ENCODE data around the gene TPD52L1.

TPD52L1 gene, protein sequence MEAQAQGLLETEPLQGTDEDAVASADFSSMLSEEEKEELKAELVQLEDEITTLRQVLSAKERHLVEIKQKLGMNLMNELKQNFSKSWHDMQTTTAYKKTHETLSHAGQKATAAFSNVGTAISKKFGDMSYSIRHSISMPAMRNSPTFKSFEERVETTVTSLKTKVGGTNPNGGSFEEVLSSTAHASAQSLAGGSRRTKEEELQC

DNA sequence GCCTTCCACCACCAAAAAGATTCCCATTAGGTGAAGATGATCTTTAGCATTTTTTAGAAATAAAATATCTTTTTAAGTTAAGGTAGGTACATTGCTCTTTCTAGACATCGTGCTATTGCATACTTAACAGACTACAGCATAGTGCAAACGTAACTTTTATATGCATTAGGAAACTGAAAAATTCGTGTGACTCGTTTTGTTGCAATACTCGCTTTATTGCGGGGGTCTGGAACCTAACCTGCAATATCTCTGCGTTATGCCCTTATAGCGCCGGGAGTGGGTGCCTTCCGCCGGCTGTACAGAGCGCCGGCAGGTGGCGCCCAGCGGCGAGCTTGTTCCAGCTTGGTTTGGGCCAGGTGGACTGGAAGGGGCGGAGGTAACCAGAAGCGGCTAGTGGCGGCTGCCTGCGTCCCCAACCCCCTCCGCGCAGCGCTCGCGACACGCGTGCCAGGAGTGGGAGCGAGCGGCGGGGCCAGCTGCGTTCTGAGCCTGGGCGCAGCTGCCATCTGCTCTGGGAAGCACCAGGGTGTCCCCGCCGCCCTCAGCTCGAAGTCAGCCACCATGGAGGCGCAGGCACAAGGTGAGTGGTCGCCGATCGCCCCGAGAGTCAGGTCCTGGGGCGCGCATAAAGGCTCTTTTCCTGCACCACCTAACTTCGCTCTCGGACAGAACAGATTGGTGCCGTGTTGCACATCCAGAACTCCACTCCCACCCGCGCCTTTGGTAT is at the start of gene TPD52L1:
Gene TPD52L1, plus strand, starts transcription at position 383 of the 727 bp plus-strand sequence. Its CDS starts 179 bp downstream, at position 562.
- 0 out of 2 replicates have a peak, but pooled peaks cover 2% of the 10 kb centered on the region for H3K4me1 ChIP-seq (ENCODE audit: control insufficient read depth, insufficient read depth, low read length)
- peak; percentile 54 for DNase-seq (ENCODE audit: low read depth, low spot score)
- peaks cover 7% of the 10 kb centered on the region; the same call in 1 of the 2 replicates for H3K27me3 ChIP-seq (ENCODE audit: control insufficient read depth, insufficient read depth, low read length)
- WGBS (ENCODE audit: insufficient coverage, insufficient read length) = no CpG with 5 or more reads among the region's 47 CpGs
- no peak within 1 kb of the TSS for H3K27ac ChIP-seq (ENCODE audit: low read length)
- no peaks in the 10 kb centered on the region for H3K36me3 ChIP-seq (ENCODE audit: control insufficient read depth, insufficient read depth, low read length)
- H3K4me3 ChIP-seq (ENCODE audit: low read length) = peak within 1 kb of the TSS; percentile 79; the same call in 1 of the 2 replicates
- no peaks in the 10 kb centered on the region for H3K9me3 ChIP-seq (ENCODE audit: control insufficient read depth, insufficient read depth, low read length)

DNA sequence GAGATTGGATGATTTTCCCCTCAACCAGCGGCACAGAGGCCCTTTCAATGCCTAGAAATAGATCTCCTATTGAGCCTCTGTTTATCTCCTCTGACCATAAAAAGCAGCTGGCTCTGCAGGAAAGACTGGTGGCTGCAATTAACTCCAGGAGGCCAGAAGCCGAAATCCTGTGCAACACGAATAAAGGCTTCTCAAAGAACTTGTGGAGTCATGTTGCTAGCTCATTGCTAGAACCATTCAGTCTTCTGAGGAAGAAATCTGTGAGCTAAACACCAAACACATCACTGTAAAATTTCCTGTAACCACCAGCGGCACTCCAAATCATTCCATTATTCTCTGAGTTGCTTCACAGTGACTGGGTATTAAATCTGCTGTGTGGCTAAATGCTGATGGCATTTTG is 49.1 kb upstream of the TPD52L1 start:
- H3K27ac ChIP-seq (ENCODE audit: low read length) = no peak overlapping the region
- DNase-seq (ENCODE audit: low read depth, low spot score) = no peak
- H3K27me3 ChIP-seq (ENCODE audit: control insufficient read depth, insufficient read depth, low read length) = no peaks in the 10 kb centered on the region
- WGBS (ENCODE audit: insufficient coverage, insufficient read length) = no CpG with 5 or more reads among the region's 4 CpGs
- no peaks in the 10 kb centered on the region for H3K36me3 ChIP-seq (ENCODE audit: control insufficient read depth, insufficient read depth, low read length)
- H3K4me1 ChIP-seq (ENCODE audit: control insufficient read depth, insufficient read depth, low read length) = no peaks in the 10 kb centered on the region
- H3K4me3 ChIP-seq (ENCODE audit: low read length) = no peak overlapping the region
- no peaks in the 10 kb centered on the region for H3K9me3 ChIP-seq (ENCODE audit: control insufficient read depth, insufficient read depth, low read length)

DNA sequence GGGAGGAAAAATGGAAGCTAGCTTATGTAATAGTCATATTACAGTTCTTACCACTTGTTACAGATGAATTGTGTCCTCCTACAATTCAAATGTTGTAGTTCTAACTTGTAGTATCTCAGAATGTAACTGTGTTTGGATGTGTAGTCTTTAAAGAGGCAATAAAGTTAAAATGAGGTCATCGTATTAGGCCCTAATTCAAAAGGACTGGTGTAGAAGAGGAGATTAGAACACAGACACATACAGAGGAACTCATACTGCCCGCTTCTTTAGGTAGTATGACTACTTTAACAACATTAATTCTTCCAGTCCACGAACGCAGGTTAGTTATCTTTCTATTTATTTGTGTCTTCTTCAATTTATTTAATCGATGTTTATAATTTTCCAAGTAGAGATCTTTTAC is 46.5 kb upstream of the TPD52L1 start:
- Histone ChIP-seq H3K27me3 (ENCODE audit: control insufficient read depth, insufficient read depth, low read length) (no peaks in the 10 kb centered on the region), H3K27ac (ENCODE audit: low read length) (no peak overlapping the region), H3K36me3 (ENCODE audit: control insufficient read depth, insufficient read depth, low read length) (no peaks in the 10 kb centered on the region), H3K4me1 (ENCODE audit: control insufficient read depth, insufficient read depth, low read length) (no peaks in the 10 kb centered on the region), H3K9me3 (ENCODE audit: control insufficient read depth, insufficient read depth, low read length) (no peaks in the 10 kb centered on the region), H3K4me3 (ENCODE audit: low read length) (no peak overlapping the region)
- DNase-seq (ENCODE audit: low read depth, low spot score) = no peak
- WGBS (ENCODE audit: insufficient coverage, insufficient read length) = no CpG with 5 or more reads among the region's 5 CpGs

DNA sequence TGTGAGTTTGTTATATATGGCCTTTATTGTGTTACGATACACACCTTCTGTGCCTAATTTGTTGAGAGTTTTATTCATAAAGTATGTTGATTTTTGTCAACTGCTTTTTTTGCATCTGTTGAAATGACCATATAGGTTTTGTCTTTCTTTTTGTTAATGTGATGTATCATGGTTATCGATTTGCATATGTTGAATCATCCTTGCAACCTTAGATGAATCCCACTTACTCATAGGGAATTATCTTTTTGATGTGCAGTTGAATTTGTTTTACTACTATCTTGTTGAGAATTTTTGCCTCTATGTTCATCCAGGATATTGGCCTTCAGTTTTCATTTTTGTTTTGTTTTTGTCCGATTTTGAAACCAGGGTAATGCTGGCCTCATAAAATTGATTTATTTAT is 45.7 kb upstream of the TPD52L1 start:
- H3K27ac ChIP-seq (ENCODE audit: low read length) = no peak overlapping the region
- no CpG with 5 or more reads among the region's 3 CpGs for WGBS (ENCODE audit: insufficient coverage, insufficient read length)
- no peaks in the 10 kb centered on the region for H3K9me3 ChIP-seq (ENCODE audit: control insufficient read depth, insufficient read depth, low read length)
- no peaks in the 10 kb centered on the region for H3K4me1 ChIP-seq (ENCODE audit: control insufficient read depth, insufficient read depth, low read length)
- H3K27me3 ChIP-seq (ENCODE audit: control insufficient read depth, insufficient read depth, low read length) = no peaks in the 10 kb centered on the region
- no peak for DNase-seq (ENCODE audit: low read depth, low spot score)
- H3K4me3 ChIP-seq (ENCODE audit: low read length) = no peak overlapping the region
- H3K36me3 ChIP-seq (ENCODE audit: control insufficient read depth, insufficient read depth, low read length) = no peaks in the 10 kb centered on the region

DNA sequence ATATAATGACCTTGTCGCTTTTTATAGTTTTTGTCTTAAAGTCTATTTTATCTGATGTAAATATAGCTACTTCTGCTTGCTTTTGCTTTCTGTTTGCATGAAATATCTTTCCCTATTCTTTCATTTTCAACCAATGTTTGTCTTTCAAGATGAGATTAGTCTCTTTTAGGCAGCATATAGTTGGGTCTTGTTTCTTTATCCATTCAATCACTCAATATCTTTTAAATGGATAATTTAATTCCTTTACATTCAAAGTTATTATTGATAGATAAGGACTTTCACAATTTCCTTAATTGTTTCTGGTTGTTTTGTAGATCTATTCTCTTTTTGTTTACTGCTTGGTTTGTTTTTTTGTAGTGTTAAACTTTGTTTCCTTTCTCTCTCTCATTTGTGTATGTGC is 43.5 kb upstream of the TPD52L1 start:
- no peaks in the 10 kb centered on the region for H3K36me3 ChIP-seq (ENCODE audit: control insufficient read depth, insufficient read depth, low read length)
- DNase-seq (ENCODE audit: low read depth, low spot score) = no peak
- H3K27ac ChIP-seq (ENCODE audit: low read length) = no peak overlapping the region
- H3K4me1 ChIP-seq (ENCODE audit: control insufficient read depth, insufficient read depth, low read length) = no peaks in the 10 kb centered on the region
- no peaks in the 10 kb centered on the region for H3K9me3 ChIP-seq (ENCODE audit: control insufficient read depth, insufficient read depth, low read length)
- no peaks in the 10 kb centered on the region for H3K27me3 ChIP-seq (ENCODE audit: control insufficient read depth, insufficient read depth, low read length)
- H3K4me3 ChIP-seq (ENCODE audit: low read length) = no peak overlapping the region
- no CpG with 5 or more reads among the region's 1 CpG for WGBS (ENCODE audit: insufficient coverage, insufficient read length)

DNA sequence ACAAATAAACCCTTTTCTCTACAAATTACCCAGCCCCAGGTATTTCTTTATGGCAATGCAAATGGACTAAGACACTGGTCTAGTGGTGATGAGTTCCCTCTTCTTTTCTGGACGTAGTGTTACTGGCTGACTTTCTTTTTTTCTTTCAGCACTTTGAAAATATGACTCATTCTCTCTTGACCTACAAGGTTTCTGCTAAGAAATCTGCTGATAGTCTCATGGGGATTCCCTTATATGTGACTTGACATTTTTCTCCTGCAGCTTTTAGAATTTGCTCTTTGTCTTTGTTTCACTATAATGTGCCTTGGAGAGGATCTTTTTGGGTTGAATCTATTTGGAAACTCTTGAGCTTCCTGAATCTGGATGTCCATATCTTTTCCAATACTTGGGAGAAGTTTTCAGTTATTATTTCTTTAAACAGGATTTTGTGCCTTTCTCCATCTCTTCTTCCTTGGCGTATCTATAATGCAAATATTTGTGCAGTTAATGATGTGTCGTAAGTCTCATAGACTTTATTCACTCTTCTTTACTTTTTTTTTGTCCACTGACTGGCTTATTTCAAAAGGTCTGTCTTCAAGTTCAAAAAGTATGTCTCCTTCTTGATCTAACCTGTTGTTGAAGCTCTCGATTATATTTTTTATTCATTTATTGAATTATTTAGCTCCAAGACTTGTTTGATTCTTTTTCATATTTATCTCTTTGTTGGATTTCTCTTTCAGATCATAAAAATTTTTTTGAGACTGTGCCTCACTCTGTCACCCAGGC is 42.2 kb upstream of the TPD52L1 start:
- H3K36me3 ChIP-seq (ENCODE audit: control insufficient read depth, insufficient read depth, low read length) = no peaks in the 10 kb centered on the region
- DNase-seq (ENCODE audit: low read depth, low spot score) = no peak
- no peak overlapping the region for H3K27ac ChIP-seq (ENCODE audit: low read length)
- no peaks in the 10 kb centered on the region for H3K4me1 ChIP-seq (ENCODE audit: control insufficient read depth, insufficient read depth, low read length)
- H3K9me3 ChIP-seq (ENCODE audit: control insufficient read depth, insufficient read depth, low read length) = no peaks in the 10 kb centered on the region
- H3K4me3 ChIP-seq (ENCODE audit: low read length) = no peak overlapping the region
- no peaks in the 10 kb centered on the region for H3K27me3 ChIP-seq (ENCODE audit: control insufficient read depth, insufficient read depth, low read length)
- no CpG with 5 or more reads among the region's 4 CpGs for WGBS (ENCODE audit: insufficient coverage, insufficient read length)

DNA sequence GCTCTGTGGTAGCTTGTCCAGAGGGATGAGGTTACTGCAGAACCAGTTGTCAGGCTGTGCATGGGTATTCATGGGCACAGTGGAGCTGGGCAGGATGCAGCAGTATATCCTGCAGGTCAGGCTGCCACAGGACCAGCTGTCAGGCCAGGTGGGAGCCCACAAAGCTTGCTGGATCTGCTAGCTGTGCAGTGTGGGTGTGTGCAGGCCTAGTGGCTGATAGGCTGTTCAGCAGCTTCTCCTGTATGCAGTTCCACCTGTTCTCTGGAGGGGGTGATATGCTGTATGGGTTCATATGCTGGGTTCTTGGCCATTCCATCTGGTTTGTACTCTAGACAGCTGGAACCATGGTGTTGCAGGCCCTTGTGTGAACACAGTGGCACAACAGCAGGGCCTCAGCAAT is 40.6 kb upstream of the TPD52L1 start:
- no peak overlapping the region for H3K27ac ChIP-seq (ENCODE audit: low read length)
- H3K27me3 ChIP-seq (ENCODE audit: control insufficient read depth, insufficient read depth, low read length) = no peaks in the 10 kb centered on the region
- H3K4me3 ChIP-seq (ENCODE audit: low read length) = no peak overlapping the region
- no peak for DNase-seq (ENCODE audit: low read depth, low spot score)
- H3K9me3 ChIP-seq (ENCODE audit: control insufficient read depth, insufficient read depth, low read length) = no peaks in the 10 kb centered on the region
- no peaks in the 10 kb centered on the region for H3K36me3 ChIP-seq (ENCODE audit: control insufficient read depth, insufficient read depth, low read length)
- H3K4me1 ChIP-seq (ENCODE audit: control insufficient read depth, insufficient read depth, low read length) = no peaks in the 10 kb centered on the region

DNA sequence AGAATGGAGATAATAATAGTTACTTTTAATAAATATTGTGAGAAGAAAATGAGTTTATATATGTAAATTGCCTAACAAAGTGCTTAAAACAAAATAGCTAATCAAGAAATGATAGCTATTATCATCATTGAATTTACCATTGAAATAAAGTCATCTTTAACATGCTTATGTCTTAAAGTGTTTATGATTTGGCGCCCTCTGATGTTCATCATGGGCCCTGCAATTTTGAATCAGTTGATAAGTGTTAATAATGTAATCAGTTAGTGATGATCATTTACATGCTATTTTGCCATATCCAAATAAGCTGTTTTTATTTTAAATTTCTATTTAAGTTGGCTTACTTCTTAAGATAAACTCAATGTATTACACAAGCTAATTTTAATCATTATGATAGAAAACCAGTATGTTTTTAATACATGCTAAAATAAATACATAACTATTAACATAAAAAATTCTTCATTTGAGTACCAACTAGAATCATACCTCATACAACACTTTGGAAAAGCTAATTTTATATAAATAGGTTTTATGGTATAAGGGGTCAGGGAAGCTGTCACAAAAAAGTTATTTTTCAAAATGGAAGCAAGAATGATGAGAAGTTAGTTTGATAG is 39.2 kb upstream of the TPD52L1 start:
- H3K36me3 ChIP-seq (ENCODE audit: control insufficient read depth, insufficient read depth, low read length) = no peaks in the 10 kb centered on the region
- H3K27ac ChIP-seq (ENCODE audit: low read length) = no peak overlapping the region
- no peak overlapping the region for H3K4me3 ChIP-seq (ENCODE audit: low read length)
- DNase-seq (ENCODE audit: low read depth, low spot score) = no peak
- WGBS (ENCODE audit: insufficient coverage, insufficient read length) = no CpG with 5 or more reads among the region's 1 CpG
- H3K9me3 ChIP-seq (ENCODE audit: control insufficient read depth, insufficient read depth, low read length) = no peaks in the 10 kb centered on the region; the same call in 1 of the 2 replicates
- H3K4me1 ChIP-seq (ENCODE audit: control insufficient read depth, insufficient read depth, low read length) = no peaks in the 10 kb centered on the region
- no peaks in the 10 kb centered on the region for H3K27me3 ChIP-seq (ENCODE audit: control insufficient read depth, insufficient read depth, low read length)

DNA sequence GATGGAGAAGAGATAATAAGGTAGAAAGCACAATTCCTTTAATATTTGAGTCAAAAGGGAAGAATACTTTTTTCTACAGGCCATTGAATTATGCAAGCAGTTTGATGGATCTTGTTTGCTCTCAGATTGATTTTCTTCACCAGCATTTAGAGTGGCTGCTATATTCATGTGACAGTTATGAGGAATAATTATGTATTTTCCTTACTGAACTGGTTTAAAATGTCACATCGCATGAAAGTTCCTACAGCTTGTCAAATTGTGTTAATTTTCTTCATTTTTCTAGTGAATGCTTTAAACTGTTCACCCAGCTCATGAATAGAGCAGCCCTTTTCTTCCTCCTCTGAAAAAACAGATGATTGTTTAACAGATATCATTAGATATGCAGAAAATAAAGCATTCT is 37.4 kb upstream of the TPD52L1 start:
- DNase-seq (ENCODE audit: low read depth, low spot score) = no peak
- no peaks in the 10 kb centered on the region for H3K27me3 ChIP-seq (ENCODE audit: control insufficient read depth, insufficient read depth, low read length)
- no peaks in the 10 kb centered on the region; the same call in 1 of the 2 replicates for H3K9me3 ChIP-seq (ENCODE audit: control insufficient read depth, insufficient read depth, low read length)
- H3K36me3 ChIP-seq (ENCODE audit: control insufficient read depth, insufficient read depth, low read length) = no peaks in the 10 kb centered on the region
- no peaks in the 10 kb centered on the region for H3K4me1 ChIP-seq (ENCODE audit: control insufficient read depth, insufficient read depth, low read length)
- no peak overlapping the region for H3K4me3 ChIP-seq (ENCODE audit: low read length)
- WGBS (ENCODE audit: insufficient coverage, insufficient read length) = no CpG with 5 or more reads among the region's 1 CpG
- H3K27ac ChIP-seq (ENCODE audit: low read length) = no peak overlapping the region

DNA sequence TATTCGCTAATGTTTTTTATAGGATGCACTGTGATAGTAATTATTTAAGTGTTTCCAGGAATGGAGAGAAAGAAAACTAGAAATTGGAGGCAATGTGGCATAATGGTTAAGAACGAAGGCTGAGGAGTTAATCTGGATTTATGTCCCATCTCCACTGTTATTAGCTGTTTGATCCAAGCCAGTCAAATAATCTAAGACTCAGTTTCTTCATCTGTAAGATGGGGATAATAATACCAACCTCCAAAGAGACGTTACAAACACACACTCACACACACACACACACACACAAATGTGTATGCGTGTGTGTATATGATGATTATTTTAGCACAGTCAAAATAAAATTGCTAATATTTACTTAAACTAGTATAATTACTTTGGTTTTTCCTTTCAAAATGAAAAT is 36.9 kb upstream of the TPD52L1 start:
- H3K4me1 ChIP-seq (ENCODE audit: control insufficient read depth, insufficient read depth, low read length) = no peaks in the 10 kb centered on the region
- no peaks in the 10 kb centered on the region for H3K27me3 ChIP-seq (ENCODE audit: control insufficient read depth, insufficient read depth, low read length)
- DNase-seq (ENCODE audit: low read depth, low spot score) = no peak
- no CpG with 5 or more reads among the region's 4 CpGs for WGBS (ENCODE audit: insufficient coverage, insufficient read length)
- H3K9me3 ChIP-seq (ENCODE audit: control insufficient read depth, insufficient read depth, low read length) = no peaks in the 10 kb centered on the region; the same call in 1 of the 2 replicates
- no peak overlapping the region for H3K27ac ChIP-seq (ENCODE audit: low read length)
- H3K36me3 ChIP-seq (ENCODE audit: control insufficient read depth, insufficient read depth, low read length) = no peaks in the 10 kb centered on the region
- no peak overlapping the region for H3K4me3 ChIP-seq (ENCODE audit: low read length)
